K562 (cell line): Measurements from ENCODE around the gene TRAPPC1. TPM values are rescaled to one million over a fixed set of nuclear protein-coding genes. Genes with fewer than 3 reads are reported as not detected.
A peak's percentile ranks its signal among the peaks of the same experiment; 100 is the strongest.

ENCODE experiments used
- EP400 ChIP-seq: fragments of 450-650 bp; IDR thresholded peaks from 2 replicates; pipeline ENCODE4 v1.6.1; 2017; ENCODE audit warnings: antibody characterized with exemption, mild to moderate bottlenecking, moderate library complexity
- ID3 ChIP-seq, 2 experiments: fragments of 250-450 bp in 1 of 2; fragments of 450-650 bp in 1 of 2; sonication (Bioruptor Pico) in 1 of 2; IDR thresholded peaks; 2 replicates each; pipeline versions ENCODE4 v1.6.1 to v1.8.0; 2016 to 2021; ENCODE audit warnings: mild to moderate bottlenecking in 2 of 2, moderate library complexity in 2 of 2, missing compliant biosample characterization in 1 of 2, missing genetic modification characterization in 1 of 2
- MEIS2 ChIP-seq: fragments of 450-650 bp; IDR thresholded peaks from 2 replicates; pipeline ENCODE4 v1.6.1; 2014; ENCODE audit warnings: mild to moderate bottlenecking; ENCODE audit not compliant: partially characterized antibody
- RBFOX2 ChIP-seq: fragments of 200-400 bp; formaldehyde crosslinking; IDR thresholded peaks from 2 replicates; pipeline ENCODE4 v1.6.1; 2017; ENCODE audit warnings: low read depth, mild to moderate bottlenecking, low read length, moderate library complexity
- RCOR1 ChIP-seq, 2 experiments: IDR thresholded peaks; 2 replicates each; pipeline ENCODE4 v1.6.1; 2012; ENCODE audit warnings: low read depth in 2 of 2, low read length in 2 of 2, borderline replicate concordance in 1 of 2, improper control_type of control experiment in 1 of 2
- TOE1 ChIP-seq, 2 experiments: fragments of 450-650 bp in 1 of 2; sonication (generic) in 1 of 2; formaldehyde crosslinking in 1 of 2; IDR thresholded peaks; 2 replicates each; pipeline versions ENCODE4 v1.7.1 to v1.8.0; 2016 to 2022; ENCODE audit warnings: borderline replicate concordance in 2 of 2, mild to moderate bottlenecking in 2 of 2, antibody characterized with exemption in 1 of 2, inconsistent platforms in 1 of 2, low read depth in 1 of 2, missing genetic modification reagents in 1 of 2, moderate library complexity in 1 of 2
- ZNF263 ChIP-seq: sonication (generic); formaldehyde crosslinking; IDR thresholded peaks from 2 replicates; pipeline ENCODE4 v1.8.0; 2022; ENCODE audit warnings: mild to moderate bottlenecking, missing genetic modification reagents, borderline replicate concordance
- polyA plus RNA-seq, 8 experiments: library from polyadenylated mRNA; depleted of rRNA in 4 of 8; stranded (reverse) in 5 of 8; unstranded in 3 of 8; fragments of >200 nt; fragmentation: Nextera tagmentation in 2 of 8; fragmentation: Illumina TruSeq in 1 of 8; extraction: Ambion mirVana in 2 of 8; extraction: Trizol in 1 of 8; gene quantifications; 2 replicates each; pipeline versions ENCODE4 v1.2.1 to v1.2.3, GENCODE V29; 2011 to 2014; ENCODE audit warnings: inconsistent platforms in 1 of 8, missing spikeins in 1 of 8
- total RNA-seq, 7 experiments: library from RNA; depleted of rRNA in 6 of 7; stranded (reverse); fragments of >200 nt in 6 of 7; fragmentation: Illumina TruSeq in 2 of 7; extraction: Trizol in 2 of 7; gene quantifications; 2 replicates each; pipeline versions ENCODE4 v1.2.1 to v1.2.3, GENCODE V29; 2011 to 2021; ENCODE audit warnings: low replicate concordance in 1 of 7
- TF ChIP-seq, protein P1 (sequence below): IDR thresholded peaks from 2 replicates; pipeline ENCODE4 v1.6.1; 2012; ENCODE audit warnings: low read depth, low read length, improper control_type of control experiment, borderline replicate concordance

TRAPPC1 gene
- total and polyA plus RNA-seq, 9 of the 15 experiments (the other 6 are each of a cell fraction or from before 2014, with no cell fraction given): 11.7 to 82.8 (median 36.2) TPM

- TF ChIP-seq RCOR1 (IDR thresholded peaks at IDR 0.05; ENCODE audit: borderline replicate concordance in 1 of 2, low read depth in 2 of 2, low read length in 2 of 2) (peak in 1 of 2 experiments; percentile 53; a peak in 1 of 4 replicates), ID3 (CRISPR knock-in tag; IDR thresholded peaks at IDR 0.05) (no peak), ID3 (tag; IDR thresholded peaks at IDR 0.05) (peak; percentile 47; the same call in 1 of the 2 replicates), EP400 (no peak), RBFOX2 (peak; percentile 58), MEIS2 (peak; percentile 68), ZNF263 (CRISPR knock-in tag) (peak; percentile 83; the same call in 1 of the 2 replicates), TOE1 (IDR thresholded peaks at IDR 0.05; ENCODE audit: borderline replicate concordance) (0 out of 2 replicates have a peak, but pooled peaks have one; percentile 25), TOE1 (CRISPR knock-in tag; IDR thresholded peaks at IDR 0.05; ENCODE audit: borderline replicate concordance, low read depth) (no peak)
- TF ChIP-seq, protein P1, sequence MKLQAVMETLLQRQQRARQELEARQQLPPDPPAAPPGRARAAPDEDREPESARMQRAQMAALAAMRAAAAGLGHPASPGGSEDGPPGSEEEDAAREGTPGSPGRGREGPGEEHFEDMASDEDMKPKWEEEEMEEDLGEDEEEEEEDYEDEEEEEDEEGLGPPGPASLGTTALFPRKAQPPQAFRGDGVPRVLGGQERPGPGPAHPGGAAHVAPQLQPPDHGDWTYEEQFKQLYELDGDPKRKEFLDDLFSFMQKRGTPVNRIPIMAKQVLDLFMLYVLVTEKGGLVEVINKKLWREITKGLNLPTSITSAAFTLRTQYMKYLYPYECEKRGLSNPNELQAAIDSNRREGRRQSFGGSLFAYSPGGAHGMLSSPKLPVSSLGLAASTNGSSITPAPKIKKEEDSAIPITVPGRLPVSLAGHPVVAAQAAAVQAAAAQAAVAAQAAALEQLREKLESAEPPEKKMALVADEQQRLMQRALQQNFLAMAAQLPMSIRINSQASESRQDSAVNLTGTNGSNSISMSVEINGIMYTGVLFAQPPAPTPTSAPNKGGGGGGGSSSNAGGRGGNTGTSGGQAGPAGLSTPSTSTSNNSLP: peak; percentile 89
Observed at GRCh38 chr17:7887482-7888183, 44.1 kb downstream of the TRAPPC1 start (continued).
